HepG2 (cell line): Measurements from ENCODE around the gene RBBP8NL. TPM values are rescaled to one million over a fixed set of nuclear protein-coding genes. Genes with fewer than 3 reads are reported as not detected.

Experiments
- GPN1 ChIP-seq: sonication (generic); formaldehyde crosslinking; IDR thresholded peaks from 2 replicates; pipeline ENCODE4 v1.5.1; 2020; ENCODE audit warnings: missing genetic modification reagents, borderline replicate concordance
- MTA3 ChIP-seq: sonication (generic); formaldehyde crosslinking; IDR thresholded peaks from 2 replicates; pipeline ENCODE4 v1.4.0; 2020; ENCODE audit warnings: missing genetic modification reagents
- SRY ChIP-seq: sonication (generic); formaldehyde crosslinking; IDR thresholded peaks from 2 replicates; pipeline ENCODE4 v1.8.0; 2022; ENCODE audit warnings: mild to moderate bottlenecking, missing genetic modification reagents
- ZNF644 ChIP-seq: IDR thresholded peaks from 2 replicates; pipeline ENCODE4 v1.6.1; 2016; ENCODE audit warnings: low read depth
- polyA plus RNA-seq, 8 experiments: library from polyadenylated mRNA; depleted of rRNA in 3 of 8; stranded (reverse) in 7 of 8; unstranded in 1 of 8; fragments of >200 nt; fragmentation: Illumina TruSeq in 4 of 8; extraction: Trizol in 4 of 8; gene quantifications; 2 replicates each; pipeline versions ENCODE4 v1.2.1 to v1.2.3, GENCODE V29; 2011 to 2016; ENCODE audit warnings: low read depth in 4 of 8, missing spikeins in 1 of 8, mixed read lengths in 1 of 8; ENCODE audit not compliant: insufficient read depth in 1 of 8
- total RNA-seq, 5 experiments: library from RNA; depleted of rRNA; stranded (reverse); fragments of >200 nt; fragmentation: Illumina TruSeq; extraction: Trizol; gene quantifications; 2 replicates each; pipeline ENCODE4 v1.2.3, GENCODE V29; 2016; ENCODE audit warnings: low read depth in 1 of 5
- TF ChIP-seq, protein P1 (sequence below): sonication (generic); formaldehyde crosslinking; IDR thresholded peaks from 2 replicates; pipeline ENCODE4 v1.9.0; 2021; ENCODE audit warnings: missing genetic modification reagents, borderline replicate concordance
- TF ChIP-seq, protein P2 (sequence below): sonication (generic); formaldehyde crosslinking; conservative IDR thresholded peaks from 2 replicates; pipeline ENCODE4 v1.4.0; 2020; ENCODE audit warnings: missing genetic modification reagents

Gene RBBP8NL
- total and polyA plus RNA-seq, 2 of the 13 experiments (the other 11 are each of a cell fraction or from before 2014, with no cell fraction given) = 0.69 to 0.86 TPM

DNA sequence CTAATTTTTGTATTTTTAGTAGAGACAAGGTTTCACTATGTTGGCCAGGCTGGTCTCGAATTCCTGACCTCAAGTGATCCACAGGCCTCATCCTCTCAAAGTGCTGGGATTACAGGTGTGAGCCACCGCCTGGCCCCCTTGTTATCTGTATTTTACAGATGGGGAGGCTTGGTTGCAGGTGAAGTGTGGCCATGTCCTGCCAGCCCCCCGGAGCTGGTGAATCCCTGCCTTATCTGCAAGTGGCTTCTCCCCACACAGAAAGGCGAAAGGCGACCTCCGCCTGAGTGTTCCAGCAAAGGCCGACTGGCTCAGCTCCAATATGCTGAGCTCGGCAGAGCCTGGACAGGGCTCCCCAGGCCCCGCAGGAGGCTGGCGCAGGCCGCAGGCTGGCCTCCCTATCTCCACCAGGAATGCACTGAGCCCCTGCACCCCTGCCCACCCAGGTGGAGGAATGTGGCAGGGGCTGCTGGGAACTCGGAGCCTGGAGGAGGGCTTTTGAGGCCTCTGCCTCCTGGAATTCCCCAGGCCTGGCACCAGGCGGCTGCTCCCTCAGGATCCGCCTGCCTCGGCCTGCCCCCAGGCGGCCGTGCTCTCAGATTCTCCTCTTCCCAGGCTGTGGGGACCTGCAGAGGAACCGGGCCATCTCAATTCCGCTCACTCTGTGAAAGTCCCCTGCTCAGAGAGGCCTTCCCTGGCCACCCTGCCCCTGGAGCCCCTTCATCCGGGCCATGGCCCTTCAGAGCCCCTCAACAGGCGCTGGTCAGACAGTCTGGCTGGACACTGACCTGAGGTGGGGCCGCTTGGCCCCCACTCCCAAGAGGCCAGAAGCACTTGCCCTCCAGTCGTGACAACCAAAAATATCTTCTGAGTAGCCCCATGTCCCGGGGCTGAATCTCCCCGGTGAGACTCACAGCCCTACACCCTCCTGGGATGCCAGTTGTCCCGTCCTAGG lies 51.0 kb downstream of the RBBP8NL start (continued):
- TF ChIP-seq, protein P1, sequence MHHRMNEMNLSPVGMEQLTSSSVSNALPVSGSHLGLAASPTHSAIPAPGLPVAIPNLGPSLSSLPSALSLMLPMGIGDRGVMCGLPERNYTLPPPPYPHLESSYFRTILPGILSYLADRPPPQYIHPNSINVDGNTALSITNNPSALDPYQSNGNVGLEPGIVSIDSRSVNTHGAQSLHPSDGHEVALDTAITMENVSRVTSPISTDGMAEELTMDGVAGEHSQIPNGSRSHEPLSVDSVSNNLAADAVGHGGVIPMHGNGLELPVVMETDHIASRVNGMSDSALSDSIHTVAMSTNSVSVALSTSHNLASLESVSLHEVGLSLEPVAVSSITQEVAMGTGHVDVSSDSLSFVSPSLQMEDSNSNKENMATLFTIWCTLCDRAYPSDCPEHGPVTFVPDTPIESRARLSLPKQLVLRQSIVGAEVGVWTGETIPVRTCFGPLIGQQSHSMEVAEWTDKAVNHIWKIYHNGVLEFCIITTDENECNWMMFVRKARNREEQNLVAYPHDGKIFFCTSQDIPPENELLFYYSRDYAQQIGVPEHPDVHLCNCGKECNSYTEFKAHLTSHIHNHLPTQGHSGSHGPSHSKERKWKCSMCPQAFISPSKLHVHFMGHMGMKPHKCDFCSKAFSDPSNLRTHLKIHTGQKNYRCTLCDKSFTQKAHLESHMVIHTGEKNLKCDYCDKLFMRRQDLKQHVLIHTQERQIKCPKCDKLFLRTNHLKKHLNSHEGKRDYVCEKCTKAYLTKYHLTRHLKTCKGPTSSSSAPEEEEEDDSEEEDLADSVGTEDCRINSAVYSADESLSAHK (CRISPR knock-in tag) = no peak
- TF ChIP-seq ZNF644 (CRISPR knock-in tag) (no peak), GPN1 (no peak), MTA3 (CRISPR knock-in tag) (no peak), SRY (CRISPR knock-in tag) (no peak)
- TF ChIP-seq, protein P2, sequence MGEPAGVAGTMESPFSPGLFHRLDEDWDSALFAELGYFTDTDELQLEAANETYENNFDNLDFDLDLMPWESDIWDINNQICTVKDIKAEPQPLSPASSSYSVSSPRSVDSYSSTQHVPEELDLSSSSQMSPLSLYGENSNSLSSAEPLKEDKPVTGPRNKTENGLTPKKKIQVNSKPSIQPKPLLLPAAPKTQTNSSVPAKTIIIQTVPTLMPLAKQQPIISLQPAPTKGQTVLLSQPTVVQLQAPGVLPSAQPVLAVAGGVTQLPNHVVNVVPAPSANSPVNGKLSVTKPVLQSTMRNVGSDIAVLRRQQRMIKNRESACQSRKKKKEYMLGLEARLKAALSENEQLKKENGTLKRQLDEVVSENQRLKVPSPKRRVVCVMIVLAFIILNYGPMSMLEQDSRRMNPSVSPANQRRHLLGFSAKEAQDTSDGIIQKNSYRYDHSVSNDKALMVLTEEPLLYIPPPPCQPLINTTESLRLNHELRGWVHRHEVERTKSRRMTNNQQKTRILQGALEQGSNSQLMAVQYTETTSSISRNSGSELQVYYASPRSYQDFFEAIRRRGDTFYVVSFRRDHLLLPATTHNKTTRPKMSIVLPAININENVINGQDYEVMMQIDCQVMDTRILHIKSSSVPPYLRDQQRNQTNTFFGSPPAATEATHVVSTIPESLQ (CRISPR knock-in tag) = no peak; the same call in 1 of the 2 replicates
